NCI-H187 (cell line): ENCODE data around the gene TTL.
A peak's percentile ranks its signal among the peaks of the same experiment; 100 is the strongest.
"Not testable (repeated sequence)": the region's sequence is repeated elsewhere in the genome, so short reads cannot be mapped to it uniquely, and the experiment has no call there.

Experiments
- DNase-seq, 2 experiments: peaks; one replicate each; lab custom pipeline; 2025; lab: John Stamatoyannopoulos, UW

Gene TTL

DNA sequence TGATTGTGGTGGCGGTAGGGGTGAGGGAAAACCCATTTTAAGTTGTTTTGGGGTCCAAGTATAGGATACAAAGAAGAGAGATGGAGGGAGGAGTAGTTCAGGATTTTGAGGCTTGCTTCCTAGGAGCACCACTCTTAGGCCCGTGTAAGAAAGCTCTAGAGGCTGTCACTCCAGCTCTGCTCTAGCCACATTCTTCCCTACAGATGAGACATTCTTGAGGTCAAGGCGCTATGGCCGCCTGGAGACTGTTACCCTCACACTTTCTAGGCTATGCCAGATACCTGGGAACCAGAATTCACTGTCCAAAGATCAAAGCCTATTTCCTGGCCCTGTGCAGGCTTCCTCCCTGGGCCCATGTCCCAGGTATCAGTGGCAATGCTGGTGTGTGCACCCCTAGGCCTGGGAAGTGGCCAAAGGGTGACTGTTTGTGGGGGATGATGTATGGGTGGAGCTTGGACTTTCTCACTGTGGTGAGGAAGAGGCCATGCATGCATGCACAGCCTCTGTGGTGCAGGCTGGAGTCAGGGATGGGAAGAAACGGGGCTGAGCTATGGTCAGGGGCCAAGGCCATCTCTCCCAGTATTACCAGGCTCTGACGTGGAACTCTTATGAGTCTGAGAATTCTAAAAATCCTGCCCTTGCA lies 7.0 kb upstream of the TTL start:
- DNase-seq: no peak

DNA sequence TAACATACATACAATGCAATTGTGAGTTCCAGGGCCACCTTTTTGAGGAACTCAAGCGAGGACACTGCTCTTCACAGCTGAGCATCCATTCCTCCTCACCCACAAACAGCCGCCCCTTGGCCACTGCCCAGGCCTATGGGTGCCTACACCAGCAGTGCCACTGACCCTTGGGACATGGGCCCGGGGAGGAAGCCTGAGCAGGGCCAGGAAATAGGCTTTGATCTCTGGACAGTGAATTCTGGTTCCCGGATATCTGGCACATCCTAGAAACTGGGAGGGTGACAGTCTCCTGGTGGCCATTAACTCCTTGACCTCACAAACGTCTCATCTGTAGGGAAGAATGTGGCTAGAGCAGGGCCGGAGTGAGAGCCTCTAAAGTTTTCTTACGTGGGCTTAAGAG lies 5.5 kb upstream of the TTL start:
- no peak for DNase-seq

DNA sequence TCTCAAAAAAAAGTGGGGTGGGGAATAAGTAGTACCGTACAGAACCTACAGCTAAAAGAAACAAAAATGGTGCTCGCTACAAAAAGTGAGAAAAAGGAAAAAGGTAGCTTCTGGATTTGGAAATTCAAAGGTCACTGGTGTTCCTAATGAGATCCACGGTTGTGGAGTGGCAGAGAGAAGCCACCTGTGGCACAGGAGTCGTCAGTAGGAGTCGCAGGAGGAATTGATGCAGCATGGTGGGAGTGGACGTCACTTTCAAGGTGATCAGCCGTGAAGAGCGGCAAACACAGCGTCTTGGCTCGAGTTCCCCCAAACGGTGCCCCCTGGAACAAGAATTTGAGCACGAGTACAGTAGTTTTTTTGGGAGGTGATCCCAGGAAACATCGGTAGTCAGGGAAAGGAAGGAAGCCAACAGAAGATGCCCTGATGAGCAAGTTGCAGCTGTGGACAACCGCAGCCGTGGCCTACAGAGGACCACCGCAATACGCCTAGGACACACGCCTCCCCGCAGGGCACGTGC lies 1.4 kb upstream of the TTL start:
- DNase-seq: no peak

DNA sequence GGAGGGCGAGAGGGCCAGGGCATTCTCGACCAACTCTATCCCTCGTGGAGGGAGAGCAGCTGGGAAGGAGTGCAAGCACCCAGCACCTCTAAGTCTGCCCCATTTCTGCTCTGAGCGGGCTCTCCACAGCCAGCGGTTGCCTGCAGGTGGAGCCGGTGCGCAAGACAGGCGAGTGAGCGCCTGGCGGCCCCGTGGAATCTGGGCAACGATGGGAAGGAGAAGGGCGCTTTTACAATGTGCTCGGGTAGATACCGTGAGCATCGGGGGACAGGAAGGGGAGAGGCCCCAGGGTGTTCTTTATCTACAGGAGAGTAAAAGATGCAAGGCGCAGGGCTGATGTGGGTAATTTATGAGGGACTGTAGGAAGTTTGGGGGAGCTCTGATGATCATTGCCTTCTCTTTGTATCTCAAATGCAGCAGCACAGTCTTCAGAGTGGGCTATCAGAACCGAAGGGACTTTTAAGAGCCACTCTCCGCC lies 867 bp upstream of the TTL start:
- DNase-seq: peak; percentile 16 to 45

DNA sequence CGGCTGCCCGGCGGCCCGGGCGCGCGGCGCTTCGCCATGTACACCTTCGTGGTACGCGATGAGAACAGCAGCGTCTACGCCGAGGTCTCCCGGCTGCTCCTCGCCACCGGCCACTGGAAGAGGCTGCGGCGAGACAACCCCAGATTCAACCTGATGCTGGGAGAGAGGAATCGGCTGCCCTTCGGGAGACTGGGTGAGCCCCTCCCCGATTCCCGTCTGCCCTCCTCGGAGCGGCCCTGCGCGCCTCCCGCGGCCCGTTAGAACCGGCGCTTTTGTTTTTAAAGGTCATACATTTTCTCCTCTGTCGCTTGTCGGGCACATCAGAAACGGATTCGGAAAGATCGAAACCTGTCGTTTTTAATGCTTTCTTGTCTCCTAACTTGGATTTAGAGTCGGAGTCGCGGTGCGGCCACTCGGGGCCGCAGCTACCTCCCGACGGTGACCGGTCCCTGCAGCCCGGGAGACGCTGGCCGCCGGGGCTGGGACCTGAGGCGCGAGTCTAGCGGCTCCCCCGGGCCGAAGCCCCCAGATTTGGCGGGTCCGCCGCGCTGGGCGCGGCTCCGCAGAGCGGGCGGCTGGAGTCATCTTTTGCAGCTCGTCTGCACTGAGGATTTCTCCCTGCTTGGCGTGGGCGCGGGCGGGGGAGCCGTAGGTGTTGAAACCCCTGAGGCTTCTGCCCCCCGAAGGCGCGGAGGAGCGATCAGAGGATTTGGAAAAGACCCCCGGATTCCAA lies 519 bp downstream of the TTL start:
- DNase-seq: no peak

DNA sequence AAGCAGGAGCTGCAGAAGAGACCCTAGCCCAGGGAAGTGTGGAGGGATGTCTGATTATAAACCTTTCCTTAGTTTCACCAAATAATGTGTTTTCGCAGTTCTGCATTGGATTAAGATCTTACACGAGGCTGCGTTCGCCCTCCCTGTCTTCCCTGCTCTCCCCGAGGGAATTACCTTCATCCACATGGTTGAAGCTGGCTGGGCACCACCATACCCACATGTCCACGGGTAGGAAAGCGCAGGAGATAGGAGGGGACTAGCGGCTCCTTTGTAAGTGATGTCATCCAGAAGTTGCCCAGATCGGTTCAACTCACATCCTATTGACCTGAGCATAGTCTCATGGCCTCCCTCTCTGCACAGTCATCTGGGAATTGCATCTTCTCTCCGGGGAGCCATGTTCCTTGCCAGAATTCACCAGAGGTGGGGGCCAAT lies 1.1 kb downstream of the TTL start:
- no peak for DNase-seq

DNA sequence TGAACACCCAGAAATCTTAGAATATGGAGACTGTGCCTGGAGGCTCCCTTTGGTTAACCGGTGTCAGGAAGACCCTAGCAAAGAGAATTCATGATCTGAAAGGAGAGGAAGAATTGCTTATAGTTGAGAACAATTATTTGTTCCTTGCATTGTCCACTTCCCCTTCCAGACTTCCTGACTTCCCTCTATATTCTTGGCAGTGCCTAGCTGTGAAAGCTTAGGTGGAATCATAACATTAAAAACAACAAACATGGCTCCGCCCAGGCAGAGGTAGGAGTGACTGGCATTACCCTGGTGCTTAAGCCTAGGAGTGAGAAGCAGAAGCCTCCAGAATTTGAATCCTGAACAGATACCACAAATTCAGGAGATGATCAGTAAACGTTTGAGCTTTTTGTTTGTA lies 1.9 kb downstream of the TTL start:
- DNase-seq: no peak

DNA sequence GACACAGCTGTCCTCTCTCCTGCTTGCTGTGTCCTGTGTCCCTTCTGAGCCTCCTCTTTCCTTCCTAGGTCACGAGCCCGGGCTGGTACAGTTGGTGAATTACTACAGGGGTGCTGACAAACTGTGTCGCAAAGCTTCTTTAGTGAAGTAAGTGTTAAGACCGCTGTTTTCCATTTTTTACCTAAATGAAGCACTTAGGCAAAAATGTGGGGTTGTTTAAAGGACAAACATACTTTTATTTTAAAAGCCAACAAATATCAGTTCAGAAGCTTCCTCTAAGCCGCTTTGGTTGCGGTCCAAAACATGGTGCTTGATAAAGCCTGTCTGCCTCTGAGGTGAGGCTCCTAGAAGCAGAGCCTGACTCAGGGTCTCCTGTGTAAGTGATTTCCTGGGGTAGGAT lies 3.9 kb downstream of the TTL start:
- DNase-seq: no peak

DNA sequence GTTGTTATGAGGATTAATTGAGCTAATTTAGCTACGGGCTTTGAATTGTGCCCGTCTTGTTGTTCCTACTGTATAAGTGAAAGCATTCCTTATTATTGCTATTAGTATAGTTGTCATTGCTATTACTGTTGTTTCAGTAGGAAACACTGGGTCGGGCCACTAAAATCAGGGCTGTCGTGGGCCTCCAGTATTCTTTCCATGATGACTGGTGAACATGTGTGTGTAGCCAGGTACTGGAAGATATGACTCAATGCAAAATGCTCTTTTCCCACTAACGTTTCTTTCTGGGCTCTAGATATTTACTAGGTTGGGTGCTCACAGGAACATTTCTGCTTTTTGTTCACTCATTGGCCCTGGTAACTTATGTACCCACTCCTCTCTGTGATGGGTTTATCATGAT lies 4.9 kb downstream of the TTL start:
- no peak for DNase-seq

DNA sequence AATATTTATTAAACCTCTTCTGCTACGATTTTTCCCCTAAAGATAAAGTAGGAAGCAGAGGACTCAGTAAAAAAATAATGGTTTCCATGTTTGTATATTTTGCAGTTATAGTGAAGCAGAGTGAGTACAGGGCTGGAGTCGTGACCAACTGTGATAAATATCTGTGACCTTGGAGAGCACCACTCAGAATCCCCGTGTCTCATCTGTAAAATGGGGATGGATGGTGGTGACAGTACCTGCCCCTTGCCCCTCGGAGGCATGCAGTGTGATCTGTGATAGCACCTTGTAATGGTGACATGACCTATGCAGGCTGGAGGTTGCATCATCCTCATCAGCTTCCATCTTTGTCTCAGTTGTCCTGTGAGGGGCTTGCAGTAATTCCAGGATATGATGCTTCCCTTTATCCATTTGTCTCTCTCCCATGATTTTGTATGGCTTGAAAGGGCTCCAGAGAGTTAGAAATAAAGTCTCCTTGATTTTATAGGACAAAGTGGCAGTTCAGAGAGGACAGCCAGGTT lies 5.5 kb downstream of the TTL start:
- DNase-seq: no peak

DNA sequence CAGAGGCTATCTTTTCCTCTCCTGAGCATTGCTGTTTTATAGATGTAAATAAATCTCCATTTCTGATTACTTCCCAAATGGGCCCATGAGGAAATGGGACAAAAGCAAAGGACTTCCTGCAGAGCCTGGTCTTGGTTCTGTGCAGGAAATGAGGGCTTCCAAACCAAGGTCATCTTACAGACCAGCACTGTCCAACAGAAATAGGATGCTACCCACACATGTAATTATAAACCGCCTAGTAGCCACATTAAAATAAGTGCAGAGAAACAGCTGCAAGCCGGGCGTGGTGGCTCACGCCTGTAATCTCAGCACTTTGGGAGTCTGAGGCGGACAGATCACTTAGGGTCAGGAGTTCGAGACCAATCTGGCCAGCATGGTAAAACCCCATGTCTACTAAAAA lies 6.2 kb downstream of the TTL start:
- DNase-seq: no peak

DNA sequence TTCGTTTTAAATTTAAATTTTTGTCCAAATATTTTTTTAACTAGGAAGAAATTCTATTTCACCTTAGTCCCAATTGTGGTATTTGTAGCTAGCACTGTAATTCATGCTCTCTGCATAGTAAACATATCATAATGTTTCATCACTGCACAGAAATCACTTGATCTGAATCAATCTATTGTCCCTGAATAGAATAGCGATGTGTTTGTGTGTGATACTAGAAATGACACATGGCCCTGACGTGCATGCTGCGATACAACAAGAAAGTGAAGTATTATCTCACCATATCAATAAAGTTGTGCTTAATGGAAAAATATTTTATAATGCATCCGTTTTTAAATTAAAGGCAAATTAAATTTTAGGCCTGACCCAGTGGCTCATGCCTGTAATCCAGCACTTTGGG lies 10.0 kb downstream of the TTL start:
- no peak for DNase-seq

DNA sequence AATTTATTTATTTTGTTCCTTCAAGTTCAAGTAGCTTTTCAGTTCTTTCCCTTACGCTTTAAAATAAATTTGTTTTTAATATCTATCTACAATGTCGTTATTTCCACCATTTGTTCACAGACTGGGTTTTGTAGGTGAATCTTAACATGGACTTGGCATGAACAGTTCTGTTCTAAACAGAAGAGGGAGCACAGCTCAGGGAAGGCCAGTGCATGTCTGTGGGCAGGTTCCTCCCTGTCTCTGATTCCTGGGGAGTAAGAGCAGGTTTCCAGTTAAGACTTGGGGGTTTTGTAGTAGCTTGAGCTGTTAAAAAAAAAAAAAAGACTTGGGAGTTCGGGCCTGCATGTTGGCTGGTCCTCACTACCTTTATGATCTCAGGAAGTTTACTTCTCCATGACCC lies 11.1 kb downstream of the TTL start:
- no peak for DNase-seq

DNA sequence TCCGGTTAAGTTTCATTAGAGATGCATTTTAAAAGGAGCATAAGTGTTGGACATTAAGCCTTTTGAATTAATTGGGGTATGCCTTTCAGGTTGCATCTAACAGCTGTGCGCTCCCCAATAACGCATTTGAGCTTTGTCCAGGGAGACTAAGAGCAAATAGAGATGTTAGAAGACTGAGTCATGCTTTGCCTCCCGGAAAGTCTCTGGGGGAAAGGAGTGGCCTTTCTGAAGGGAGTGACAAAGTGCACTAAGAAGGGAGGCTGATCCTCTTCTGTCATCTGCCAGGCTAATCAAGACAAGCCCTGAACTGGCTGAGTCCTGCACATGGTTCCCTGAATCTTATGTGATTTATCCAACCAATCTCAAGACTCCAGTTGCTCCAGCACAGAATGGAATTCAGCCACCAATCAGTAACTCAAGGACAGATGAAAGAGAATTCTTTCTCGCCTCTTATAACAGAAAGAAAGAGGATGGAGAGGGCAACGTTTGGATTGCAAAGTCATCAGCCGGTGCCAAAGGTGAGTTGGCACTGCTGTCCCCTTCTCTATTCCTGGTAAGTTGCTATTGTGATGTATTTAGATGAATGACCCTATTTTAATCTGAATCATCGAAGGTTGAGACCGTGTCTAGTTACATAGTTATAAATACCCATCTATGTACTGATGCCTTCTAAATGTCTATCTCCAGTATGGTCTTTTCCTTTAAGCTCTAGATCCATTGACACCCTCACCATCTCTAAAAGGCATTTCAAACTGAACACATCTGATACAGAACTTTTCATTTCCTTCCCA lies 12.1 kb downstream of the TTL start:
- no peak for DNase-seq

DNA sequence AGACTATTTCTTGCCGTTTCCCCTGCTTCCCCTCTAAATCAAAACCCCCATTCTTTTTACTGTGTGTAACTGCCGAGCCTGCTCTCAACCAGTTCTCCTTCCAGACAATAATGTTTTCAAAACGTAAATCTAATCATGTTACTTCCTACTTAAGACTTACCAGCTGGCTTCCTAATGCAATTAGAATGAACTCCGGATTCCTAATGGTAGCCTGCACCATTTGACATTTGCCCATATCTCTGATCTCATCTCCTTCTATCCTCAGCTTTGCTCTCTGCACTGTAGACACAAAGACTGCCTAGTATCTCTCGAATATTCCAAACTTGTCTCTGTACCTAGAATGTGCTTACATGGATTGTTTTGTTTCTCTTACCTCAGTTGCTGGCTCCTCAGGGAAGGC lies 12.9 kb downstream of the TTL start:
- no peak for DNase-seq

DNA sequence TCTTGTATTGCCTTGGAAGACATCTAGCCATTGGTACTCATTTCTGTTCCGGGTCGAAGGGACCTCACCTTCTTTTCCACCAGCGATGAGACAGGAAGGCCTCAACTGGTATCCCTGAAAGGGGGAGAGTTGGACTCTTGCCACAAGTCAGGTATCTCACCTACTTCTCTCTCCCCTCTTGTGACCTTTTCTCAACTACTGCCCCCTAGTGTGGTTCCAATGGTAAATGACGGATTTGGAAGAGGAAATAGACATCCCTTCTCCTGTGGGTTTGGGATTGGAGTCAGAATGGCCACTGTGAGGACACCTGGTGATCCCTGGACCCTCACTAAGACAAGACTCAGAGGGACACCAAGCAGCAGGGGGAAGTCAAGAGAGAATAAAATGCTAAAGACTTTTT lies 13.9 kb downstream of the TTL start:
- DNase-seq: not testable (repeated sequence)

DNA sequence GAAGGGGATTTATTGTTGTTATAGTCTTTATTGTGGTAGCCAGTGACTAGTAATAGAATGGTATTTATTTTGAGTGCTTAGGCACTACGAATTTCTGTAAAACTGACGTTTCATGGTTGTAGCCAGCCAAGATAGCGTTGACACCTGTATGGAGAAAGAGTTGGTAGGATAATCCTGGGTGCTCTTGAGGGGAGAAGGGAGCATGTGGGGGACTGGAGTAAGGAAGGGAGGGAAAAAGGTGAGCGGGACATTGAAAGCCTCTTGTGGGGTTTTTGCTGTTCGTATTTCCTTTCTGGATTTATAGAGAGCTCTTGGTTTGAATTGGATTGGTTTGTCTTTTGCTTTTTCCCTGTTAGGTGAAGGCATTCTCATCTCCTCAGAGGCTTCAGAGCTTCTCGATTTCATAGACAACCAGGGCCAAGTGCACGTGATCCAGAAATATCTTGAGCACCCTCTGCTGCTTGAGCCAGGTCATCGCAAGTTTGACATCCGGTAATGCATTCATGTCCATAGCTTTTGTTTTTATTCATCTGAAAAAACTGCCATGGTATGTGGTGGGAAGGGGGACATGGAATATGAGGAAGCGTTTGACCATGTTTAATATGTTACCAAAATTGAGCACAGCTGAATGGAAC lies 19.0 kb downstream of the TTL start:
- not testable (repeated sequence) for DNase-seq

DNA sequence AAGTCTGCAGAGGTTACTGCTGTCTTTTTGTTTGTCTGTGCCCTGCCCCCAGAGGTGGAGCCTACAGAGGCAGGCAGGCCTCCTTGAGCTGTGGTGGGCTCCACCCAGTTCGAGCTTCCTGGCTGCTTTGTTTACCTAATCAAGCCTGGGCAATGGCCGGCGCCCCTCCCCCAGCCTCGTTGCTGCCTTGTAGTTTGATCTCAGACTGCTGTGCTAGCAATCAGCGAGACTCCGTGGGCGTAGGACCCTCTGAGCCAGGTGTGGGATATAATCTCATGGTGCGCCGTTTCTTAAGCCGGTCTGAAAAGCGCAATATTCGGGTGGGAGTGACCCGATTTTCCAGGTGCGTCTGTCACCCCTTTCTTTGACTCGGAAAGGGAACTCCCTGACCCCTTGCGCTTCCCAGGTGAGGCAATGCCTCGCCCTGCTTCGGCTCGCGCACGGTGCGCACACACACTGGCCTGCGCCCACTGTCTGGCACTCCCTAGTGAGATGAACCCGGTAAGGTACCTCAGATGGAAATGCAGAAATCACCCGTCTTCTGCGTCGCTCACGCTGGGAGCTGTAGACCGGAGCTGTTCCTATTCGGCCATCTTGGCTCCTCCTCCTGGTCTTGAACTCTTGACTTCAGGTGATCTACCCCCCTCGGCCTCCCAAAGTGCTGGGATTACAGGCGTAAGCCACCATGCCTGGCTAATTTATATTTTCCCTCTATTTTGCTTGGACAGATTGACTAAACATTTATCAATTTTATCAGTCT lies 27.5 kb downstream of the TTL start:
- not testable (repeated sequence) for DNase-seq

DNA sequence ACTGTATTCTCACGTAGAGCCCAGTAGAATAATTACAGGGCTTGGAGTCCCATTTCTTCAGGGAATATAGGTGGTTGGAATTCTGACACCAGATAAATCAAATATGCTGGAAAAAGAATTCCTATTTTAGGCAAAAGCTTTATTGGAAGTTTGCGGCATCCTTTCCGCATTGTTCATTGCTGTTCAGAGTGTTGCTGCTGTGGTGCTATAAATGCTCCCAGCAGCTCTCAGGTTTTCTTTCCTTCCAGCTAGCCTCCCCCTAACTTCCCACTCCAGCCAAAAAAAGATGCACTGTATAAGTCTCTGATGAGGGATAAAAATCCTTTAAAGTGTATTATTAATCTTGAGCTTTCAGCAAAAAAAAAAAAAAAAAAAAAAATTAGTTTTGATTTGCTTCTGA lies 34.8 kb downstream of the TTL start:
- DNase-seq: no peak

DNA sequence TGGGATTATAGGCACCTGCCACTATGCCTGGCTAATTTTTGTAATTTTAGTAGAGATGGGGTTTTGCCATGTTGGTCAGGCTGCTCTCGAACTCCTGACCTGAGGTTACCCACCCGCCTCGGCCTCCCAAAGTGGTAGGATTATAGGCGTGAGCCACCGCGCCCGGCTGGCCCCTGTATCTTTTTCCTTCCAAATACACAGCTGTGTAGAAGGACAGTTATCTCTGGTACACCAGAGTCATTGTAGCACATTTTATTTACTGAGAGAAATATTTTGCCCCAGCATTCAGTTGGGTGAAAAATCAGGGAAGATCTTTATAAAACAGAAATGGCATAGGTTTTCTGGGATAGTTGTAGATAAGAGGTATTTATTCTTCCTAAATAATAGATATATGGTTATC lies 36.9 kb downstream of the TTL start:
- DNase-seq: no peak

DNA sequence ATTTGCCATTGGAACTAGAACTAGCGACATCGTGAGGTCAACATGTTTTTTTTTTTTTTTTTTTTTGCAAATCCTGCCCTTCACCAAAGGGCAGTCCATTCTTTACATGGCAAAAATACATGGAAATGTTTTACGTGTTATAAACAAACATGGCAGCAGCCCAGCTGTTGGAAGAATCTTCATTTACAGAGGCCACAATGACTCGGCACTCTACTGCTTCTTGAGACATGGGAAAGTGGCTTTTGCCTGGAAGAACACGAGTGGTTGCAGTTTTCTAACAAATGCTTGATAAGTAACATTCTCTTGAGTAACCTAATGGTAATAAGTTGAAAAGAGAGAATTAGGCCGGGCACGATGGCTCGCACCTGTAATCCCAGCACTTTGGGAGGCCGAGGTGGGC lies 37.5 kb downstream of the TTL start:
- DNase-seq: no peak
